ENCODE measurements around the gene PCDHGA12. TPM values are rescaled to one million over a fixed set of nuclear protein-coding genes. Genes with fewer than 3 reads are reported as not detected.
"Not testable (repeated sequence)": the region's sequence is repeated elsewhere in the genome, so short reads cannot be mapped to it uniquely, and the experiment has no call there.

PCDHGA12 gene
- total RNA-seq, 1 experiment from 2014 or later = 10.0 TPM

DNA sequence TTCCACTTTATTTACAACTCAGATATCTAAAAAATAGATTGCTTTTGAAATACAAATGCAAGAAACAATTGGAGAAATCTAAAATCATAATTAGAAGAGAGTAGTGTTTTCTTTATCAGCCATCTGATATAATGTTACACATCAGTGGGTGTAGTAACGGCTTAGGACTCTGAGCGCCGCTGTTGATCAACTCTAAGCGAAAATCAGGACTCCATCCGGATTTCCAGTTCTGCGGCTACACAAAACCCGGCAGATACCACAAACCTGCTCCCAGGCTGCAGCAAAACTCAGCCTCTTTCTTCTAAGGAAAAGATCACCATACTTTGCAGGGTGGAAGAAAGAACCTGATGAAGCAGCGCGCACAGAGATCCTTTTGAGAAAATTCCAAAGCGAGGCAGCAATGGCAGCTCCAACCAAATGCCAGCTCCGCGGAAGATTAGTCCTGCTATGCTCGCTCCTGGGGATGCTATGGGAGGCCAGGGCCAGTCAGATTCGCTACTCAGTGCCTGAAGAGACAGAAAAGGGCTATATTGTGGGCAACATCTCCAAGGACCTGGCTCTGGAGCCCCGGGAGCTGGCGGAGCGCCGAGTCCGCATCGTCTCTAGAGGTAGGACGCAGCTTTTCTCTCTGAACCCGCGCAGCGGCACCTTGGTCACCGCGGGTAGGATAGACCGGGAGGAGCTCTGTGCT, 27.6 kb upstream of the PCDHGA12 start, which contains the start of gene PCDHGA9:
TSS of gene PCDHGA9 (plus strand) at position 226 of the 691 bp plus-strand sequence. CDS start at position 401, 175 bp downstream.
- in situ Hi-C loops (cut with HindIII; ENCODE audit: low pct_unique_long_range_greater_than_20kb, low sequenced_read_pairs) = no loop called here
- DNase-seq (ENCODE audit: low read depth, low spot score) = peak; percentile 23

DNA sequence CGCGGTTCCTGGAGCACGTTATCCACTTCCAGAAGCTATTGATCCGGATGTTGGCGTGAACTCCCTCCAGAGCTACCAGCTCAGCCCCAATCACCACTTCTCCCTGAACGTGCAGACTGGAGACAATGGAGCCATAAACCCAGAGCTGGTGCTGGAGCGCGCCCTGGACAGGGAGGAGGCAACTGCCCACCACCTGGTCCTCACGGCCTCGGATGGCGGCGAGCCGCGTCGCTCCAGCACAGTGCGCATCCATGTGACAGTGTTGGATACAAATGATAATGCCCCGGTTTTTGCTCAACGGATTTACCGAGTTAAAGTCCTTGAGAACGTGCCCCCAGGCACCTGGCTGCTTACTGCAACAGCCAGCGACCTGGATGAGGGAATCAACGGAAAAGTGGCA, 26.9 kb upstream of the PCDHGA12 start:
- DNase-seq (ENCODE audit: low read depth, low spot score) = no peak
- in situ Hi-C loops (cut with HindIII; ENCODE audit: low pct_unique_long_range_greater_than_20kb, low sequenced_read_pairs) = no loop called here

DNA sequence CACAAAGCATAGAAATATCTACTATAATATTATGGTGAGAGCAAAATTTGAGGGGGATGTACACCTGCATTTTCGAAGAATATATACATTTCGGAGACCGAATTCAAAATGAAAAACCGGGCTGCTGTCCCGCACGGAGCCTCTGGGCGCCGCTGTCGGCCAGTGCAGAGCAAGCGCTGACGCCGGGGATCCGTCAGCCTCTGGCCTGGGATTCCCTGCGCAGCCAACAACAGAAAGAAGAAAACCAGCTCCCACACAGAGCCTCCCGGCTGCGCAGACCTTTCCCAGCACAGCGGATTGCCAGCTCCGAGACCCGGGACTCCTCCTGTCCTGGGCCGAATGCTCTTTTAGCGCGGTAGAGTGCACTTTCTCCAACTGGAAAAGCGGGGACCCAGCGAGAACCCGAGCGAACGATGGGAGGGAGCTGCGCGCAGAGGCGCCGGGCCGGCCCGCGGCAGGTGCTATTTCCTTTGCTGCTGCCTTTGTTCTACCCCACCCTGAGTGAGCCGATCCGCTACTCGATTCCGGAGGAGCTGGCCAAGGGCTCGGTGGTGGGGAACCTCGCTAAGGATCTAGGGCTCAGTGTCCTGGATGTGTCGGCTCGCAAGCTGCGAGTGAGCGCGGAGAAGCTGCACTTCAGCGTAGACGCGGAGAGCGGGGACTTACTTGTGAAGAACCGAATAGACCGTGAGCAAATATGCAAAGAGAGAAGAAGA, 22.4 kb upstream of the PCDHGA12 start, which contains the start of gene PCDHGB6:
TSS of gene PCDHGB6 (plus strand) at position 232 of the 716 bp plus-strand sequence. CDS start at position 414, 182 bp downstream.
- in situ Hi-C loops (cut with HindIII; ENCODE audit: low pct_unique_long_range_greater_than_20kb, low sequenced_read_pairs); DNase-seq (ENCODE audit: low read depth, low spot score): not testable (repeated sequence)

DNA sequence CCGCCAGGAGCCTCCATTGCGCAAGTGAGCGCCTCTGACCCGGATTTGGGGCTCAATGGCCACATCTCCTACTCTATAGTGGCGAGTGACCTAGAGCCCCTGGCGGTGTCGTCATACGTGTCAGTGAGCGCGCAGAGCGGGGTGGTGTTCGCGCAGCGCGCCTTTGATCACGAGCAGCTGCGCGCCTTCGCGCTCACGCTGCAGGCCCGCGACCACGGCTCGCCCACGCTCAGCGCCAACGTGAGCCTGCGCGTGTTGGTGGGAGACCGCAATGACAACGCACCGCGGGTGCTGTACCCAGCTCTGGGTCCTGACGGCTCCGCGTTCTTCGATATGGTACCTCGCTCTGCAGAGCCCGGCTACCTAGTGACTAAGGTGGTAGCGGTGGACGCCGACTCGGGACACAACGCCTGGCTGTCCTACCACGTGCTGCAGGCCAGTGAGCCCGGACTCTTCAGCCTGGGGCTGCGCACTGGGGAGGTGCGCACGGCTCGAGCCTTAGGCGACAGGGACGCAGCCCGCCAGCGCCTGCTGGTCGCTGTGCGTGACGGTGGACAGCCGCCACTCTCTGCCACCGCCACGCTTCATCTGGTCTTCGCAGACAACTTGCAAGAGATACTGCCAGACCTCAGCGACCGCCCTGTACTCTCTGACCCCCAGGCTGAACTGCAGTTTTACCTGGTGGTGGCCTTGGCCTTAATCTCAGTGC, 20.6 kb upstream of the PCDHGA12 start:
- in situ Hi-C loops (cut with HindIII; ENCODE audit: low pct_unique_long_range_greater_than_20kb, low sequenced_read_pairs) = no loop called here
- DNase-seq (ENCODE audit: low read depth, low spot score) = no peak

DNA sequence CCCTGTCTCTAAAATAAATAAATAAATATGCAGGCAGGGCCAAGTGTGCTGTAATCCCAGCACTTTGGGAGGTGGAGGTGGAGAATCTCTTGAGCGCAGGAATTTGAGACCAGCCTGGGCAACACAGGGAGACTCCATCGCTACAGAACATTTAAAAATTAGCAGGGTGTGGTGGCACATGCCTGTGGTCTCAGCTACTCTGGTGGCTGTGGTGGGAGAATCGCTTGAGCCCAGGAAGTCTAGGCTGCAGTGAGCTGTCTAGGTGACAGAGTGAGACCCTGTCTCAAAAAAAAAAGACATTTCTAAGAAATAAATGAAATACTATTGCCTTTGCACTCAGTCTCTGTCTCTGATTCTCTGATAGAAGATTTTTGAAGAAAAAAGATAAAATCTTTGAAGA, 18.7 kb upstream of the PCDHGA12 start:
- in situ Hi-C loops (cut with HindIII; ENCODE audit: low pct_unique_long_range_greater_than_20kb, low sequenced_read_pairs) = no loop called here
- DNase-seq (ENCODE audit: low read depth, low spot score) = no peak

DNA sequence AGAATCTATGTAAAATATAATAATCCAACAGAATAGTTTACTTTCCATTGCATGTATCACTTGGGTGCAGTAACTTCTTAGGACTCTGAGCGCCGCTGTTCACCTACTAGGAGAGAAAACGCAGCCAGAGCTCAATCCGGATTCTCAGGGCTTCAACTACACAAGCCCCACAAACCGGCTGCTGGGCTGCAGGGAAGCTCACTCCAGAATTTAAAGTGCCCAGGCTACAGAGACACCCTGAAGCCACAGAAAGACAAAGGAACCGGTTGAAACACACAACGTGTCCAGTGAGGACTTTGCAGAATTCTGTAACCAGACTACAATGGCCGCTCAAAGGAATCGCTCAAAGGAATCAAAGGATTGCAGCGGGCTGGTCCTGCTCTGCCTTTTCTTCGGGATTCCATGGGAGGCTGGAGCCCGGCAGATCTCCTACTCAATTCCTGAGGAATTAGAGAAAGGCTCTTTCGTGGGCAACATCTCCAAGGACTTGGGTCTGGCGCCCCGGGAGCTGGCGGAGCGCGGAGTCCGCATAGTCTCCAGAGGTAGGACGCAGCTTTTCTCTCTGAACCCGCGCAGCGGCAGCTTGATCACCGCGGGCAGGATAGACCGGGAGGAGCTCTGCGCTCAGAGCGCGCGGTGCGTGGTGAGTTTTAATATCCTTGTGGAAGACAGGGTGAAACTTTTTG, 17.3 kb upstream of the PCDHGA12 start, which contains the start of gene PCDHGA10:
TSS of gene PCDHGA10 (plus strand) at position 134 of the 686 bp plus-strand sequence. CDS start at position 323, 189 bp downstream.
- peak; percentile 52 for DNase-seq (ENCODE audit: low read depth, low spot score)
- in situ Hi-C loops (cut with HindIII; ENCODE audit: low pct_unique_long_range_greater_than_20kb, low sequenced_read_pairs) = no loop called here

DNA sequence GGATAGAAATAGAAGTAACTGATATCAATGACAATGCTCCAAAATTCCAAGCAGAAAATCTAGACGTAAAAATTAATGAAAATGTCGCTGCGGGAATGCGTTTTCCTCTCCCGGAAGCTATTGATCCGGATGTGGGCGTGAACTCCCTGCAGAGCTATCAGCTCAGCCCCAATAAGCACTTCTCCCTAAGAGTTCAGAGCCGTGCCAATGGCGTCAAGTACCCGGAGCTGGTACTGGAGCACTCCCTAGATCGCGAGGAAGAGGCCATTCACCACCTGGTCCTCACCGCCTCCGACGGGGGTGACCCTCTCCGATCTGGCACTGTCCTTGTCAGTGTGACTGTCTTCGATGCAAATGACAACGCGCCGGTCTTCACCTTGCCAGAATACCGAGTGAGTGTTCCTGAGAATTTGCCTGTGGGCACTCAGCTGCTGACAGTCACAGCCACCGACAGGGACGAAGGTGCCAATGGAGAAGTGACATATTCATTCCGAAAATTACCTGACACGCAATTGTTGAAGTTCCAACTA, 16.7 kb upstream of the PCDHGA12 start:
- in situ Hi-C loops (cut with HindIII; ENCODE audit: low pct_unique_long_range_greater_than_20kb, low sequenced_read_pairs) = no loop called here
- no peak for DNase-seq (ENCODE audit: low read depth, low spot score)

DNA sequence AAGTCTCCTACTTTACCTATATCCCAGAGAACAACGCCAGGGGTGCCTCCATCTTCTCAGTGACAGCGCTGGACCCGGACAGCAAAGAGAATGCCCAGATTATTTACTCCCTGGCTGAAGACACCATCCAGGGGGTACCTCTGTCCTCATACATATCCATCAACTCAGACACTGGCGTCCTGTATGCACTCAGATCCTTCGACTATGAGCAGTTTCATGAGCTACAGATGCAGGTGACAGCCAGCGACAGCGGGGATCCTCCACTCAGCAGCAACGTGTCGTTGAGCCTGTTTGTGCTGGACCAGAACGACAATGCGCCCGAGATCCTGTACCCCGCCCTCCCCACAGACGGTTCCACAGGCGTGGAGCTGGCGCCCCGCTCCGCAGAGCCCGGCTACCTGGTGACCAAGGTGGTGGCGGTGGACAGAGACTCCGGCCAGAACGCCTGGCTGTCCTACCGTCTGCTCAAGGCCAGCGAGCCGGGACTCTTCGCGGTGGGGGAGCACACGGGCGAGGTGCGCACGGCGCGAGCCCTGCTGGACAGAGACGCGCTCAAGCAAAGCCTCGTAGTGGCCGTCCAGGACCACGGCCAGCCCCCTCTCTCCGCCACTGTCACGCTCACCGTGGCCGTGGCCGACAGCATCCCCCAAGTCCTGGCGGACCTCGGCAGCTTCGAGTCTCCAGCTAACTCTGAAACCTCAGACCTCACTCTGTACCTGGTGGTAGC, 15.6 kb upstream of the PCDHGA12 start:
- in situ Hi-C loops (cut with HindIII; ENCODE audit: low pct_unique_long_range_greater_than_20kb, low sequenced_read_pairs); DNase-seq (ENCODE audit: low read depth, low spot score): not testable (repeated sequence)

DNA sequence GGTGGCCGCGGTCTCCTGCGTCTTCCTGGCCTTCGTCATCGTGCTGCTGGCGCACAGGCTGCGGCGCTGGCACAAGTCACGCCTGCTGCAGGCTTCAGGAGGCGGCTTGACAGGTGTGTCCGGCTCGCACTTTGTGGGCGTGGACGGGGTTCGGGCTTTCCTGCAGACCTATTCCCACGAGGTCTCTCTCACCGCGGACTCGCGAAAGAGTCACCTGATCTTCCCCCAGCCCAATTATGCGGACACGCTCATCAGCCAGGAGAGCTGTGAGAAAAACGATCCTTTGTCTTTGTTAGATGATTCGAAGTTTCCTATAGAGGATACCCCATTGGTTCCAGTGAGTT, 15.1 kb upstream of the PCDHGA12 start:
- DNase-seq (ENCODE audit: low read depth, low spot score); in situ Hi-C loops (cut with HindIII; ENCODE audit: low pct_unique_long_range_greater_than_20kb, low sequenced_read_pairs): not testable (repeated sequence)

DNA sequence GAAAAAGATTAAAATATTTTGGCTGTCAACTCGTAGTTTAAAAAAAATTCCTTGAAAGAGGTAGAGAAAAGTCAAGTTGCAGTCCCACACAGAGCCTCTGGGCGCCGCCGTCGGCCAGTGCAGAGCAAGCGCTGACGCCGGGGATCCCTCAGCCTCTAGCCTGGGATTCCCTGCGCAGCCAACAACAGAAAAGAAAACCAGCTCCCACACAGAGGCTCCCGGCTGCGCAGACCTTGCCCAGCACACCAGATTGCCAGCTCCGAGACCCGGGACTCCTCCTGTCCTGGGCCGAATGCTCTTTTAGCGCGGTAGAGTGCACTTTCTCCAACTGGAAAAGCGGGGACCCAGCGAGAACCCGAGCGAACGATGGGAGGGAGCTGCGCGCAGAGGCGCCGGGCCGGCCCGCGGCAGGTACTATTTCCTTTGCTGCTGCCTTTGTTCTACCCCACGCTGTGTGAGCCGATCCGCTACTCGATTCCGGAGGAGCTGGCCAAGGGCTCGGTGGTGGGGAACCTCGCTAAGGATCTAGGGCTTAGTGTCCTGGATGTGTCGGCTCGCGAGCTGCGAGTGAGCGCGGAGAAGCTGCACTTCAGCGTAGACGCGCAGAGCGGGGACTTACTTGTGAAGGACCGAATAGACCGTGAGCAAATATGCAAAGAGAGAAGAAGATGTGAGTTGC, 12.7 kb upstream of the PCDHGA12 start, which contains the start of gene PCDHGB7:
TSS of gene PCDHGB7 (plus strand) at position 184 of the 679 bp plus-strand sequence. CDS start at position 367, 183 bp downstream.
- in situ Hi-C loops (cut with HindIII; ENCODE audit: low pct_unique_long_range_greater_than_20kb, low sequenced_read_pairs) = not testable (repeated sequence)
- peak; percentile 82 for DNase-seq (ENCODE audit: low read depth, low spot score)

DNA sequence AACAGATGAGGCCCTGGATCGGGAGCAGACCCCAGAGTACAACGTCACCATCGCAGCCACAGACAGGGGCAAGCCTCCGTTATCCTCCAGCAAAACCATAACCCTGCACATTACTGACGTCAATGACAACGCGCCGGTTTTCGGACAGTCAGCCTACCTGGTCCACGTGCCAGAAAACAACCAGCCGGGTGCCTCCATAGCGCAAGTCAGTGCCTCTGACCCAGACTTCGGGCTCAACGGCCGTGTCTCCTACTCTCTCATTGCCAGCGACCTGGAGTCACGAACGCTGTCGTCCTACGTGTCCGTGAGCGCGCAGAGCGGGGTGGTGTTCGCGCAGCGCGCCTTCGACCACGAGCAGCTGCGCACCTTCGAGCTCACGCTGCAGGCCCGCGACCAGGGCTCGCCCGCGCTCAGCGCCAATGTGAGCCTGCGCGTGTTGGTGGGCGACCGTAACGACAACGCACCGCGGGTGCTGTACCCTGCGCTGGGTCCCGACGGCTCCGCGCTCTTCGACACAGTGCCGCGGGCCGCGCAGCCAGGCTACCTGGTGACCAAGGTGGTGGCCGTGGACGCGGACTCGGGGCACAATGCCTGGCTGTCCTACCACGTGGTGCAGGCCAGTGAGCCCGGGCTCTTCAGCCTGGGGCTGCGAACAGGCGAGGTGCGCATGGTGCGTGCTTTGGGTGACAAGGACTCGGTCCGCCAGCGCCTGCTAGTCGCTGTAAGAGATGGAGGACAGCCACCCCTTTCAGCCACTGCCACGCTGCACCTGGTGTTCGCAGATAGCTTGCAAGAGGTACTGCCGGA, 11.0 kb upstream of the PCDHGA12 start:
- in situ Hi-C loops (cut with HindIII; ENCODE audit: low pct_unique_long_range_greater_than_20kb, low sequenced_read_pairs) = no loop called here
- DNase-seq (ENCODE audit: low read depth, low spot score) = no peak

DNA sequence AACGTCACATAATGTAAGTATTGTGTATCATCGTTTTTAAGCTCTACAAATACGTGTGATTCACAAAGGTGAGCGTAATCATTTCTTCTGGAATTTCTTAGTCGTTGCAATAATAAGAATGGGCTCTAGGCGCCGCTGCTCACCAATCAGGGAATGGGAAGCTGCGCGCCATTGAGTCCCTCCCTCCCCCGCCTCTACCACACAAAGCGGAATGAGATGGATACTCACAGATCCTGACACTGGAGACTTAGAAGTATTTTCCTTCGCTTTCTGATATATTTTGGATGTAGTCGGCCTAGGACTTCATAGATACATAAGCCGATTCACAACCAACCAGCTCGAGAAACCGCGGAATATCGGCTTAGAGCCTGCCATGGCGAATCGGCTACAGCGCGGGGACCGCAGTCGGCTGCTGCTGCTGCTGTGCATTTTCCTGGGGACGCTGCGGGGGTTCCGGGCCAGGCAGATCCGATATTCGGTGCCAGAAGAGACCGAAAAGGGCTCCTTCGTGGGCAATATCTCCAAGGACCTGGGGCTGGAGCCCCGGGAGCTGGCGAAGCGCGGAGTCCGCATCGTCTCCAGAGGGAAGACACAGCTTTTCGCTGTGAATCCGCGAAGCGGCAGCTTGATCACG, 9.3 kb upstream of the PCDHGA12 start, which contains the start of gene PCDHGA11:
TSS of gene PCDHGA11 (plus strand) at position 197 of the 634 bp plus-strand sequence. CDS start at position 374, 177 bp downstream.
- in situ Hi-C loops (cut with HindIII; ENCODE audit: low pct_unique_long_range_greater_than_20kb, low sequenced_read_pairs) = no loop called here
- no peak for DNase-seq (ENCODE audit: low read depth, low spot score)

DNA sequence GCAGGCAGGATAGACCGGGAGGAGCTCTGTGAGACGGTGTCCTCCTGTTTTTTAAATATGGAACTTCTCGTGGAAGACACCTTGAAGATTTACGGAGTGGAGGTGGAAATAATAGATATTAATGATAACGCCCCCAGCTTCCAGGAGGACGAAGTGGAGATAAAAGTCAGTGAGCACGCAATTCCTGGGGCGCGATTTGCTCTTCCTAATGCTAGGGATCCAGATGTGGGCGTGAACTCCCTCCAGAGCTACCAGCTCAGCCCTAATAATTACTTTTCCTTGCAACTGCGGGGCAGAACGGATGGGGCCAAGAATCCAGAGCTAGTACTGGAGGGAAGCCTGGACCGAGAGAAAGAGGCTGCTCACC, 8.8 kb upstream of the PCDHGA12 start:
- in situ Hi-C loops (cut with HindIII; ENCODE audit: low pct_unique_long_range_greater_than_20kb, low sequenced_read_pairs) = no loop called here
- DNase-seq (ENCODE audit: low read depth, low spot score) = no peak

DNA sequence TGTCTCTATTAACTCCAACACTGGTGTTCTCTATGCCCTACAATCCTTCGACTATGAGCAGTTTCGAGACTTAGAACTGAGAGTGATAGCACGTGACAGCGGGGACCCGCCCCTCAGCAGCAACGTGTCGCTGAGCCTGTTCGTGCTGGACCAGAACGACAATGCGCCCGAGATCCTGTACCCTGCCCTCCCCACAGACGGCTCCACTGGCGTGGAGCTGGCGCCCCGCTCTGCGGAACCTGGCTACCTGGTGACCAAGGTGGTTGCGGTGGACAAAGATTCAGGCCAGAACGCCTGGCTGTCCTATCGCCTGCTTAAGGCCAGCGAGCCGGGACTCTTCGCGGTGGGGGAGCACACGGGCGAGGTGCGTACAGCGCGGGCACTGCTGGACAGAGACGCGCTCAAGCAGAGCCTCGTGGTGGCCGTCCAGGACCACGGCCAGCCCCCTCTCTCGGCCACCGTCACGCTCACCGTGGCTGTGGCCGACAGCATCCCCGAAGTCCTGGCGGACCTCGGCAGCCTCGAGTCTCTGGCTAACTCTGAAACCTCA, 7.5 kb upstream of the PCDHGA12 start:
- no peak for DNase-seq (ENCODE audit: low read depth, low spot score)
- in situ Hi-C loops (cut with HindIII; ENCODE audit: low pct_unique_long_range_greater_than_20kb, low sequenced_read_pairs) = no loop called here
